HepG2 (cell line): Measurements from ENCODE around the gene FBXO2. TPM values are rescaled to one million over a fixed set of nuclear protein-coding genes. Genes with fewer than 3 reads are reported as not detected.

ENCODE experiments used
- AHR ChIP-seq: IDR thresholded peaks from 2 replicates; pipeline ENCODE4 v1.6.1; 2018; ENCODE audit warnings: missing genetic modification reagents, missing compliant biosample characterization
- ARID4A ChIP-seq: sonication (generic); formaldehyde crosslinking; IDR thresholded peaks from 2 replicates; pipeline ENCODE4 v1.5.0; 2020; ENCODE audit warnings: mild to moderate bottlenecking, missing genetic modification reagents, borderline replicate concordance
- BRD4 ChIP-seq: sonication (generic); formaldehyde crosslinking; IDR thresholded peaks from 2 replicates; pipeline ENCODE4 v1.4.0; 2020; ENCODE audit warnings: missing genetic modification reagents
- FOXP4 ChIP-seq: sonication (generic); formaldehyde crosslinking; IDR thresholded peaks from 2 replicates; pipeline ENCODE4 v1.4.0; 2020; ENCODE audit warnings: missing genetic modification reagents
- GLMP ChIP-seq: sonication (generic); formaldehyde crosslinking; IDR thresholded peaks from 2 replicates; pipeline ENCODE4 v1.9.0; 2021; ENCODE audit warnings: missing genetic modification reagents, mild to moderate bottlenecking, borderline replicate concordance
- GRHL1 ChIP-seq: sonication (generic); formaldehyde crosslinking; conservative IDR thresholded peaks from 2 replicates; pipeline ENCODE4 v1.8.0; 2022; ENCODE audit warnings: missing genetic modification reagents
- HOXA5 ChIP-seq: sonication (generic); formaldehyde crosslinking; IDR thresholded peaks from 2 replicates; pipeline ENCODE4 v1.4.0; 2020; ENCODE audit warnings: missing genetic modification reagents
- NONO ChIP-seq, 2 experiments: fragments of 450-650 bp in 1 of 2; sonication (generic) in 1 of 2; formaldehyde crosslinking in 1 of 2; IDR thresholded peaks in 1 of 2; conservative IDR thresholded peaks in 1 of 2; 2 replicates each; pipeline versions ENCODE4 v1.6.1 to v1.8.0; 2017 to 2022; ENCODE audit warnings: mild to moderate bottlenecking in 1 of 2, missing genetic modification reagents in 1 of 2, moderate library complexity in 1 of 2
- USF2 ChIP-seq, 2 experiments: sonication (generic) in 1 of 2; formaldehyde crosslinking in 1 of 2; IDR thresholded peaks; 2 replicates each; pipeline versions ENCODE4 v1.5.1 to v1.6.1; 2011 to 2020; ENCODE audit warnings: borderline replicate concordance in 1 of 2, low read depth in 1 of 2, low read length in 1 of 2, mild to moderate bottlenecking in 1 of 2, missing genetic modification reagents in 1 of 2, moderate library complexity in 1 of 2
- ZFP36L2 ChIP-seq: sonication (generic); formaldehyde crosslinking; IDR thresholded peaks from 2 replicates; pipeline ENCODE4 v1.4.0; 2020; ENCODE audit warnings: missing genetic modification reagents
- ZNF18 ChIP-seq: sonication (generic); formaldehyde crosslinking; IDR thresholded peaks from 2 replicates; pipeline ENCODE4 v1.8.0; 2022; ENCODE audit warnings: mild to moderate bottlenecking, missing genetic modification reagents; ENCODE audit not compliant: insufficient replicate concordance
- ZNF263 ChIP-seq: sonication (generic); formaldehyde crosslinking; IDR thresholded peaks from 2 replicates; pipeline ENCODE4 v1.4.0; 2020; ENCODE audit warnings: missing genetic modification reagents
- ZNF30 ChIP-seq: sonication (generic); formaldehyde crosslinking; IDR thresholded peaks from 2 replicates; pipeline ENCODE4 v1.5.0; 2020; ENCODE audit warnings: mild to moderate bottlenecking, missing genetic modification reagents
- polyA plus RNA-seq, 8 experiments: library from polyadenylated mRNA; depleted of rRNA in 3 of 8; stranded (reverse) in 7 of 8; unstranded in 1 of 8; fragments of >200 nt; fragmentation: Illumina TruSeq in 4 of 8; extraction: Trizol in 4 of 8; gene quantifications; 2 replicates each; pipeline versions ENCODE4 v1.2.1 to v1.2.3, GENCODE V29; 2011 to 2016; ENCODE audit warnings: low read depth in 4 of 8, missing spikeins in 1 of 8, mixed read lengths in 1 of 8; ENCODE audit not compliant: insufficient read depth in 1 of 8
- total RNA-seq, 5 experiments: library from RNA; depleted of rRNA; stranded (reverse); fragments of >200 nt; fragmentation: Illumina TruSeq; extraction: Trizol; gene quantifications; 2 replicates each; pipeline ENCODE4 v1.2.3, GENCODE V29; 2016; ENCODE audit warnings: low read depth in 1 of 5

FBXO2 gene
- total and polyA plus RNA-seq, 2 of the 13 experiments (the other 11 are each of a cell fraction or from before 2014, with no cell fraction given) = 79.3 to 112 TPM

- TF ChIP-seq BRD4 (no peak; the same call in 1 of the 2 replicates), USF2 (IDR thresholded peaks at IDR 0.05; ENCODE audit: low read depth, low read length) (no peak), USF2 (CRISPR knock-in tag; IDR thresholded peaks at IDR 0.05; ENCODE audit: borderline replicate concordance) (no peak), ARID4A (CRISPR knock-in tag) (peak; percentile 42; the same call in 1 of the 2 replicates), HOXA5 (CRISPR knock-in tag) (0 out of 2 replicates have a peak, but pooled peaks have one; percentile 26), GLMP (CRISPR knock-in tag) (no peak), AHR (CRISPR knock-in tag) (no peak), NONO (IDR thresholded peaks at IDR 0.05) (no peak), NONO (CRISPR knock-in tag; conservative IDR thresholded peaks at IDR 0.05) (peak; percentile 44; the same call in 1 of the 2 replicates), GRHL1 (CRISPR knock-in tag) (no peak), ZNF263 (CRISPR knock-in tag) (peak; percentile 42; the same call in 1 of the 2 replicates), FOXP4 (peak; percentile 64), ZFP36L2 (CRISPR knock-in tag) (no peak), ZNF30 (CRISPR knock-in tag) (no peak), ZNF18 (no peak)
These were observed 17.5 kb upstream of the FBXO2 start (continued) for GRCh38 chr1:11671544-11672286.
